ENCODE measurements around the gene FKBP8. TPM values are rescaled to one million over a fixed set of nuclear protein-coding genes. Genes with fewer than 3 reads are reported as not detected.

Gene FKBP8
- total RNA-seq, 1 donor, result 288 TPM

- TF ChIP-seq, protein P1, sequence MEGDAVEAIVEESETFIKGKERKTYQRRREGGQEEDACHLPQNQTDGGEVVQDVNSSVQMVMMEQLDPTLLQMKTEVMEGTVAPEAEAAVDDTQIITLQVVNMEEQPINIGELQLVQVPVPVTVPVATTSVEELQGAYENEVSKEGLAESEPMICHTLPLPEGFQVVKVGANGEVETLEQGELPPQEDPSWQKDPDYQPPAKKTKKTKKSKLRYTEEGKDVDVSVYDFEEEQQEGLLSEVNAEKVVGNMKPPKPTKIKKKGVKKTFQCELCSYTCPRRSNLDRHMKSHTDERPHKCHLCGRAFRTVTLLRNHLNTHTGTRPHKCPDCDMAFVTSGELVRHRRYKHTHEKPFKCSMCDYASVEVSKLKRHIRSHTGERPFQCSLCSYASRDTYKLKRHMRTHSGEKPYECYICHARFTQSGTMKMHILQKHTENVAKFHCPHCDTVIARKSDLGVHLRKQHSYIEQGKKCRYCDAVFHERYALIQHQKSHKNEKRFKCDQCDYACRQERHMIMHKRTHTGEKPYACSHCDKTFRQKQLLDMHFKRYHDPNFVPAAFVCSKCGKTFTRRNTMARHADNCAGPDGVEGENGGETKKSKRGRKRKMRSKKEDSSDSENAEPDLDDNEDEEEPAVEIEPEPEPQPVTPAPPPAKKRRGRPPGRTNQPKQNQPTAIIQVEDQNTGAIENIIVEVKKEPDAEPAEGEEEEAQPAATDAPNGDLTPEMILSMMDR (IDR thresholded peaks at IDR 0.05; ENCODE audit: extremely low read depth, low read depth, low read length), result no peak
- no peak overlapping the region for H3K27ac ChIP-seq (ENCODE audit: low read depth, low read length)
- peaks cover 63% of the 10 kb centered on the region for H4K20me1 ChIP-seq (ENCODE audit: insufficient read depth, low read length)
- H3K4me1 ChIP-seq (ENCODE audit: insufficient read depth, low read length), result peaks cover 35% of the 10 kb centered on the region
- H3K27me3 ChIP-seq (ENCODE audit: insufficient read depth, low read length), result no peaks in the 10 kb centered on the region
- H3K9me3 ChIP-seq (ENCODE audit: low read depth, low read length), result no peaks in the 10 kb centered on the region
- no peak for DNase-seq (ENCODE audit: insufficient read length, low spot score, missing footprints)
- no peak overlapping the region for H2AFZ ChIP-seq (ENCODE audit: low read length)
- peaks cover 89% of the 10 kb centered on the region for H3K79me2 ChIP-seq (ENCODE audit: insufficient read depth, low read length)
- peaks cover 3% of the 10 kb centered on the region for H3K36me3 ChIP-seq (ENCODE audit: insufficient read depth, low read length)
- no peak overlapping the region for H3K4me2 ChIP-seq (ENCODE audit: insufficient read depth, low read length)
- no peak overlapping the region for H3K4me3 ChIP-seq (ENCODE audit: insufficient read depth, low read length)
Observed at GRCh38 chr19:18517606-18518005, 25.8 kb downstream of the FKBP8 start.

DNA sequence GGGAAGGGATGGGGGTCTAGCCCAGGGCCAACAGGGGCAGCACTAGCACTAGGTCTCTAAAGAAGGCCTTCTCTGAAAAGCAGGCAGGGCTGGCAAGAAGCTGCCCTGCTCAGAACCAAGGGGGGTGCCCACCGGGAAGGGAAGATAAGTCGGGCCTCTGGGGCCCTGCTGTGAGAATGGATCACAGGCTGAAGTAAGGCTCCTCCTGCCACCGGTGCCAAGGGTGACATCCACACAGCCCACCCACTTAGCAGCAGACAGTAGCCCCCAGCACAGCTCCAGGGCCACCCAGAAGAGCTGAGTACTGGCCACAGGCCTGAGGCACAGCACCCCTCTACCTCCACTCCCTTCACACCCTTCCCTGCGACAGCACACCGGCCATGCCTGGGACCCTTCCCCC, 27.4 kb downstream of the FKBP8 start:
- Histone ChIP-seq H3K4me2 (ENCODE audit: insufficient read depth, low read length) (no peak overlapping the region), H3K4me1 (ENCODE audit: insufficient read depth, low read length) (peaks cover 35% of the 10 kb centered on the region), H4K20me1 (ENCODE audit: insufficient read depth, low read length) (peaks cover 76% of the 10 kb centered on the region), H3K4me3 (ENCODE audit: insufficient read depth, low read length) (no peak overlapping the region), H2AFZ (ENCODE audit: low read length) (no peak overlapping the region), H3K9me3 (ENCODE audit: low read depth, low read length) (no peaks in the 10 kb centered on the region), H3K79me2 (ENCODE audit: insufficient read depth, low read length) (peaks cover 93% of the 10 kb centered on the region), H3K27me3 (ENCODE audit: insufficient read depth, low read length) (no peaks in the 10 kb centered on the region), H3K36me3 (ENCODE audit: insufficient read depth, low read length) (peaks cover 3% of the 10 kb centered on the region), H3K27ac (ENCODE audit: low read depth, low read length) (peak overlapping the region; percentile 33)
- TF ChIP-seq, protein P1 (IDR thresholded peaks at IDR 0.05; ENCODE audit: extremely low read depth, low read depth, low read length), result no peak
- DNase-seq (ENCODE audit: insufficient read length, low spot score, missing footprints), result peak; percentile 44

DNA sequence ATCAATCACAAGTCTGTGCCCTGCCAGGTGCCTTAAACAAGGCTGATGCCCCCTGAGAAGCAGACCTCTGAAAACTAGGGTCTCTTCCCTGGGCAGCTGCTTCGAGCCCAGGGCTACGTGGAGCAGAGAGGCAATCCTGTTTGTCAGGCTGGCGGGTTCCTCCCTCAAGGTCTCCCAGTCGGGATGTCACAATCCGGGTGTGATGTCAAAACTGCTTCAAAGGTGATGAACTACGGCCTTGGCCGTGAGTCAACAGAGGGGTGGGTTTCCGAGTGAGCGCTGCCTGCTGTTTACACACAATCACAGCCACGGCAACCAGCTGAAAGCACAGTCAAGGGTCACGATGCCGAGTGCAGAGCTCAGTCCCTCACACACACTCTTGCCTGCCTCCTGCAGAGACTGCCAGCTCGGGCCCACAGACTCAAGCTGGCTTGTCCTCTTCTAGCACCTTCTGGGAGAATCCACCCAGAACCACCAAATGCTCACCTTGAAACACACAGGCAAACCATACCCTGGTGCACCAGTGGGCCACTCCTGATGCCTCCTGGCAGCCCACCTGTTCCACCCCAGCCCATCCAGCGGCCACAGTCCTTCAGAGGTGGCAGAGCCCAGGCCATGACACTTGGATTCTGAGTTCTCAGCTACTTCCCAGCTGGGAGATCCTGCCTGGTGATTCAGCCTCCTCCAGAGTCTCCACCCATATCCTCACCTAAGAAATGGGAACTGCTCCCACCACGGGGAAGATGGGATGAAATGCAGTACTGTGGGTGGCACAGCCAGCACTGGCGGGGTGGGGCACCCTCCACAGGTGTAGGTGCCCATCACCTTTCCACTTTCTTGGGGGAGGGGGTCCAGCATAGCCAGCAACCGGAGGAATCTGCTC, 28.3 kb downstream of the FKBP8 start:
- Histone ChIP-seq H3K4me3 (ENCODE audit: insufficient read depth, low read length) (no peak overlapping the region), H3K27me3 (ENCODE audit: insufficient read depth, low read length) (no peaks in the 10 kb centered on the region), H3K9me3 (ENCODE audit: low read depth, low read length) (no peaks in the 10 kb centered on the region), H3K36me3 (ENCODE audit: insufficient read depth, low read length) (peaks cover 3% of the 10 kb centered on the region), H3K79me2 (ENCODE audit: insufficient read depth, low read length) (peaks cover 92% of the 10 kb centered on the region), H3K4me2 (ENCODE audit: insufficient read depth, low read length) (no peak overlapping the region), H4K20me1 (ENCODE audit: insufficient read depth, low read length) (peaks cover 84% of the 10 kb centered on the region), H2AFZ (ENCODE audit: low read length) (no peak overlapping the region), H3K4me1 (ENCODE audit: insufficient read depth, low read length) (peaks cover 32% of the 10 kb centered on the region), H3K27ac (ENCODE audit: low read depth, low read length) (peak overlapping the region; percentile 42)
- TF ChIP-seq, protein P1 (IDR thresholded peaks at IDR 0.05; ENCODE audit: extremely low read depth, low read depth, low read length), result no peak
- peak; percentile 78 for DNase-seq (ENCODE audit: insufficient read length, low spot score, missing footprints)

DNA sequence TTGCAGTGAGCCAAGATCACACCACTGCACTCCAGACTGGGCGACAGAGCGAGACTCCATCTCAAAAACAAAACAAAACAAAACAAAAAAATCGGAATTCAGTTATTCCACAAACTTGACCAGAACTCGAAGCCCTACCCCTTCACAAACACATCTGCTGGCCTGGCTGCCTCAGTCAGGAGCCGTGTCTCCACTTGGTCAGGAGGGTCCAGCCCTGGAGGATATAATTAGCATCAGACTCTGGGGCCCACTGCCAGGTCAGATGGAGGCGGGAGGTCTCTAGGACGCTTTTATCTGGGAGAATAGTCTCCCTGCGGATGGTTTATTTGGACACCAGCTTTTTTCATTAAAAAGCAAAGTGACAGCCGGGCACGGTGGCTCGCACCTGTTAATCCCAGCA, 29.5 kb downstream of the FKBP8 start:
- Histone ChIP-seq H3K9me3 (ENCODE audit: low read depth, low read length) (no peaks in the 10 kb centered on the region), H3K4me3 (ENCODE audit: insufficient read depth, low read length) (no peak overlapping the region), H3K27ac (ENCODE audit: low read depth, low read length) (peak overlapping the region; percentile 45), H3K79me2 (ENCODE audit: insufficient read depth, low read length) (peaks cover 93% of the 10 kb centered on the region), H2AFZ (ENCODE audit: low read length) (no peak overlapping the region), H3K27me3 (ENCODE audit: insufficient read depth, low read length) (no peaks in the 10 kb centered on the region), H3K4me2 (ENCODE audit: insufficient read depth, low read length) (no peak overlapping the region), H4K20me1 (ENCODE audit: insufficient read depth, low read length) (peaks cover 87% of the 10 kb centered on the region), H3K36me3 (ENCODE audit: insufficient read depth, low read length) (peaks cover 3% of the 10 kb centered on the region), H3K4me1 (ENCODE audit: insufficient read depth, low read length) (peaks cover 20% of the 10 kb centered on the region)
- TF ChIP-seq, protein P1 (IDR thresholded peaks at IDR 0.05; ENCODE audit: extremely low read depth, low read depth, low read length), result no peak
- no peak for DNase-seq (ENCODE audit: insufficient read length, low spot score, missing footprints)
